ENCODE data around the gene AZGP1. TPM values are rescaled to one million over a fixed set of nuclear protein-coding genes. Genes with fewer than 3 reads are reported as not detected.

AZGP1 gene
- total and polyA plus RNA-seq, 2 of the 13 experiments (the other 11 are each of a cell fraction or from before 2014, with no cell fraction given): 93.8 to 229 TPM

DNA sequence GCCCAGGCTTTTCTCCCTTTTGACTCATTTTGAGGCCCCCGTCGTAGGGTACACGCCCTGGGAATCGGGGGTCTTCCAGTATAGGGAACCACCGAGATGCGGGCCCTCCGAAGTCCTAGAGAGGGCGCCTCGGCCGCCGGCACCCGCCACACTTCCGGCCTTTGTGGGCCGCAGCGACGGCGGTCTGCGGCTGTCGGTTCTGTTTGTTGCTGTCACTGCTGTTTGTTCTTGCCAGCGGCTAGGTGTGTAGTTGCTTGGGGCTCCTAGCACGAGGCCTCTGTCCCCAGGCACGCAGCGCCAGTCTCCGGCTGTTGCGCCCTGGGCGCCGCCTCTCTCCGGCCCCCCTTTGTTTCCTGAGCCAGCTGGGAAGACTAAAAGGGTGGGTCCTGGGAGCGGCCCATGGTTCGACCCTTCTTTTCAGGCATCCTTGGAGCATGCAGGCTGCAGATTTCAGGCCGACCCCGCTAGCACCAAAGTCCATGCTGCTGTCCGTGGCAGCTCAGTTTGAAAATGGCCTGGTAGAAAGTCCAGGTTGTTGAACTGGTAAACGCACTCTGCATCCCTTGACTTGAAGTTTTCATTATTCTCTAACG is 21.8 kb upstream of the AZGP1 start (continued):
- TF ChIP-seq, protein P1, sequence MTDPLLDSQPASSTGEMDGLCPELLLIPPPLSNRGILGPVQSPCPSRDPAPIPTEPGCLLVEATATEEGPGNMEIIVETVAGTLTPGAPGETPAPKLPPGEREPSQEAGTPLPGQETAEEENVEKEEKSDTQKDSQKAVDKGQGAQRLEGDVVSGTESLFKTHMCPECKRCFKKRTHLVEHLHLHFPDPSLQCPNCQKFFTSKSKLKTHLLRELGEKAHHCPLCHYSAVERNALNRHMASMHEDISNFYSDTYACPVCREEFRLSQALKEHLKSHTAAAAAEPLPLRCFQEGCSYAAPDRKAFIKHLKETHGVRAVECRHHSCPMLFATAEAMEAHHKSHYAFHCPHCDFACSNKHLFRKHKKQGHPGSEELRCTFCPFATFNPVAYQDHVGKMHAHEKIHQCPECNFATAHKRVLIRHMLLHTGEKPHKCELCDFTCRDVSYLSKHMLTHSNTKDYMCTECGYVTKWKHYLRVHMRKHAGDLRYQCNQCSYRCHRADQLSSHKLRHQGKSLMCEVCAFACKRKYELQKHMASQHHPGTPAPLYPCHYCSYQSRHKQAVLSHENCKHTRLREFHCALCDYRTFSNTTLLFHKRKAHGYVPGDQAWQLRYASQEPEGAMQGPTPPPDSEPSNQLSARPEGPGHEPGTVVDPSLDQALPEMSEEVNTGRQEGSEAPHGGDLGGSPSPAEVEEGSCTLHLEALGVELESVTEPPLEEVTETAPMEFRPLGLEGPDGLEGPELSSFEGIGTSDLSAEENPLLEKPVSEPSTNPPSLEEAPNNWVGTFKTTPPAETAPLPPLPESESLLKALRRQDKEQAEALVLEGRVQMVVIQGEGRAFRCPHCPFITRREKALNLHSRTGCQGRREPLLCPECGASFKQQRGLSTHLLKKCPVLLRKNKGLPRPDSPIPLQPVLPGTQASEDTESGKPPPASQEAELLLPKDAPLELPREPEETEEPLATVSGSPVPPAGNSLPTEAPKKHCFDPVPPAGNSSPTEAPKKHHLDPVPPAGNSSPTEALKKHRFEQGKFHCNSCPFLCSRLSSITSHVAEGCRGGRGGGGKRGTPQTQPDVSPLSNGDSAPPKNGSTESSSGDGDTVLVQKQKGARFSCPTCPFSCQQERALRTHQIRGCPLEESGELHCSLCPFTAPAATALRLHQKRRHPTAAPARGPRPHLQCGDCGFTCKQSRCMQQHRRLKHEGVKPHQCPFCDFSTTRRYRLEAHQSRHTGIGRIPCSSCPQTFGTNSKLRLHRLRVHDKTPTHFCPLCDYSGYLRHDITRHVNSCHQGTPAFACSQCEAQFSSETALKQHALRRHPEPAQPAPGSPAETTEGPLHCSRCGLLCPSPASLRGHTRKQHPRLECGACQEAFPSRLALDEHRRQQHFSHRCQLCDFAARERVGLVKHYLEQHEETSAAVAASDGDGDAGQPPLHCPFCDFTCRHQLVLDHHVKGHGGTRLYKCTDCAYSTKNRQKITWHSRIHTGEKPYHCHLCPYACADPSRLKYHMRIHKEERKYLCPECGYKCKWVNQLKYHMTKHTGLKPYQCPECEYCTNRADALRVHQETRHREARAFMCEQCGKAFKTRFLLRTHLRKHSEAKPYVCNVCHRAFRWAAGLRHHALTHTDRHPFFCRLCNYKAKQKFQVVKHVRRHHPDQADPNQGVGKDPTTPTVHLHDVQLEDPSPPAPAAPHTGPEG (CRISPR knock-in tag; IDR thresholded peaks at IDR 0.05): peak; percentile 36; the same call in 1 of the 2 replicates
- TF ChIP-seq ZNF230 (CRISPR knock-in tag; IDR thresholded peaks at IDR 0.05): peak; percentile 77; the same call in 1 of the 2 replicates
- no peak for TF ChIP-seq GPN1 (CRISPR knock-in tag; IDR thresholded peaks at IDR 0.05; ENCODE audit: borderline replicate concordance)
- TF ChIP-seq, protein P2, sequence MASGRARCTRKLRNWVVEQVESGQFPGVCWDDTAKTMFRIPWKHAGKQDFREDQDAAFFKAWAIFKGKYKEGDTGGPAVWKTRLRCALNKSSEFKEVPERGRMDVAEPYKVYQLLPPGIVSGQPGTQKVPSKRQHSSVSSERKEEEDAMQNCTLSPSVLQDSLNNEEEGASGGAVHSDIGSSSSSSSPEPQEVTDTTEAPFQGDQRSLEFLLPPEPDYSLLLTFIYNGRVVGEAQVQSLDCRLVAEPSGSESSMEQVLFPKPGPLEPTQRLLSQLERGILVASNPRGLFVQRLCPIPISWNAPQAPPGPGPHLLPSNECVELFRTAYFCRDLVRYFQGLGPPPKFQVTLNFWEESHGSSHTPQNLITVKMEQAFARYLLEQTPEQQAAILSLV (CRISPR knock-in tag; IDR thresholded peaks at IDR 0.05; ENCODE audit: borderline replicate concordance): no peak; the same call in 1 of the 2 replicates
- TF ChIP-seq ZNF605 (CRISPR knock-in tag; IDR thresholded peaks at IDR 0.05): peak; percentile 96
- TF ChIP-seq NCOR1 (IDR thresholded peaks at IDR 0.05; ENCODE audit: borderline replicate concordance, low read length): peak; percentile 70; the same call in 1 of the 2 replicates
- TF ChIP-seq, protein P3, sequence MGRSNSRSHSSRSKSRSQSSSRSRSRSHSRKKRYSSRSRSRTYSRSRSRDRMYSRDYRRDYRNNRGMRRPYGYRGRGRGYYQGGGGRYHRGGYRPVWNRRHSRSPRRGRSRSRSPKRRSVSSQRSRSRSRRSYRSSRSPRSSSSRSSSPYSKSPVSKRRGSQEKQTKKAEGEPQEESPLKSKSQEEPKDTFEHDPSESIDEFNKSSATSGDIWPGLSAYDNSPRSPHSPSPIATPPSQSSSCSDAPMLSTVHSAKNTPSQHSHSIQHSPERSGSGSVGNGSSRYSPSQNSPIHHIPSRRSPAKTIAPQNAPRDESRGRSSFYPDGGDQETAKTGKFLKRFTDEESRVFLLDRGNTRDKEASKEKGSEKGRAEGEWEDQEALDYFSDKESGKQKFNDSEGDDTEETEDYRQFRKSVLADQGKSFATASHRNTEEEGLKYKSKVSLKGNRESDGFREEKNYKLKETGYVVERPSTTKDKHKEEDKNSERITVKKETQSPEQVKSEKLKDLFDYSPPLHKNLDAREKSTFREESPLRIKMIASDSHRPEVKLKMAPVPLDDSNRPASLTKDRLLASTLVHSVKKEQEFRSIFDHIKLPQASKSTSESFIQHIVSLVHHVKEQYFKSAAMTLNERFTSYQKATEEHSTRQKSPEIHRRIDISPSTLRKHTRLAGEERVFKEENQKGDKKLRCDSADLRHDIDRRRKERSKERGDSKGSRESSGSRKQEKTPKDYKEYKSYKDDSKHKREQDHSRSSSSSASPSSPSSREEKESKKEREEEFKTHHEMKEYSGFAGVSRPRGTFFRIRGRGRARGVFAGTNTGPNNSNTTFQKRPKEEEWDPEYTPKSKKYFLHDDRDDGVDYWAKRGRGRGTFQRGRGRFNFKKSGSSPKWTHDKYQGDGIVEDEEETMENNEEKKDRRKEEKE (IDR thresholded peaks at IDR 0.05): no peak
- peak; percentile 78; the same call in 1 of the 2 replicates for TF ChIP-seq ZNF138 (CRISPR knock-in tag; IDR thresholded peaks at IDR 0.05; ENCODE audit: low read depth)
- 0 out of 2 replicates have a peak, but pooled peaks have one; percentile 19 for TF ChIP-seq ZNF557 (CRISPR knock-in tag; IDR thresholded peaks at IDR 0.05)
- no peak for TF ChIP-seq SMARCC2 (IDR thresholded peaks at IDR 0.05)
- TF ChIP-seq RXRB (CRISPR knock-in tag; IDR thresholded peaks at IDR 0.05; ENCODE audit: borderline replicate concordance): peak; percentile 78; the same call in 1 of the 2 replicates
- TF ChIP-seq ZNF615 (CRISPR knock-in tag; IDR thresholded peaks at IDR 0.05; ENCODE audit: borderline replicate concordance): peak; percentile 31; the same call in 1 of the 2 replicates
- TF ChIP-seq TFDP1 (CRISPR knock-in tag; IDR thresholded peaks at IDR 0.05; ENCODE audit: borderline replicate concordance): peak; percentile 79; the same call in 1 of the 2 replicates
- TF ChIP-seq ZBTB21 (CRISPR knock-in tag; IDR thresholded peaks at IDR 0.05): 0 out of 2 replicates have a peak, but pooled peaks have one; percentile 11

Data from HepG2 (cell line).